ENCODE data around the gene SOX12.

Gene SOX12

DNA sequence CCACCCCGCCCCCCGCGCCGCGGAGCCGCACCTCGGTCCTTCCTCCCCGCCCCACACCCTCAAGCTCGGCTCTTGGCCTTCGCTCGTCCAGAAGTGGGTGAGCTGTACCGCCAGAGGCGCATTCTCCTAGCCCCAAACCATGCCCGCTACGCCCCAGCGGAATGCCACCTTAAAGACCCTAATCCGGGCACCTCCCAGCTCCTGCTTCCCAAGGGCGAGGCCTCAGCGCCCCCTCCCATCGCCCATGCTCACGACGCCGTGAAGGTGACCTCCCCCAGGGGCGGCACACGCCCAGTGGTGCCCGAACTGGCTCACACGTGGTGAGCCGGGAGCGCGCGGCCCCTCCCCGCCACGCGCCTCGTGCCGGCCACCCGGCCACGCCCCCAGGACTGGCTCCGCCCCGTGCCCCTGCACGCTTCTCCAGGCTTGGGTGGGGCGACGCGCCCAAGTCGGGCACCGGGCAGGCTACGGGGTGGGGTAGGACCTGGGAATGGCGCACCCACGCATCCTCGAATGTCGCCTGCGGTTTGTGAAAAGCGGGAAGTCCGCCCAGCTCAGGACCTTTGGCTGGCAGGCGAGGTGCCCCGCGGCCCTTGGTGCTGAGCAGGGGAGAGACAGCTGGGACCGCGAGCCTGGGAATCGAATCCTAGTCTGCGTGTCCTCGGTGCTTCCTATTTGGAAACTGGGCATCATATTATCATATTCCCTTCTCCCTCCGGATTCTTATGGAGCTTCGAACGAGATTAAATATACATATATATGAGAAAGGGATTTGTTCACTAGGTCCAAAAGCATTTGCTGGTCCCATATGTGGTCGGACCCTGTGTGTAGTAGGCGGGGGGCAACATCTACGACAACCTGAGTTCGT lies 941 bp upstream of the SOX12 start:
- Histone ChIP-seq H3K4me1 (ENCODE audit: control insufficient read depth, insufficient read depth, low read length) (peaks cover 19% of the 10 kb centered on the region), H3K9me3 (replicated peaks; ENCODE audit: low read length) (no peaks in the 10 kb centered on the region), H3K4me3 (ENCODE audit: low read length) (peak overlapping the region; percentile 81), H3K9ac (ENCODE audit: low read depth, low read length) (peak overlapping the region; percentile 79), H3K36me3 (ENCODE audit: insufficient read depth, low read length) (no peaks in the 10 kb centered on the region), H3K27me3 (ENCODE audit: control insufficient read depth, insufficient read depth, low read length) (no peaks in the 10 kb centered on the region), H3K4me2 (ENCODE audit: low read length) (peak overlapping the region; percentile 88)

DNA sequence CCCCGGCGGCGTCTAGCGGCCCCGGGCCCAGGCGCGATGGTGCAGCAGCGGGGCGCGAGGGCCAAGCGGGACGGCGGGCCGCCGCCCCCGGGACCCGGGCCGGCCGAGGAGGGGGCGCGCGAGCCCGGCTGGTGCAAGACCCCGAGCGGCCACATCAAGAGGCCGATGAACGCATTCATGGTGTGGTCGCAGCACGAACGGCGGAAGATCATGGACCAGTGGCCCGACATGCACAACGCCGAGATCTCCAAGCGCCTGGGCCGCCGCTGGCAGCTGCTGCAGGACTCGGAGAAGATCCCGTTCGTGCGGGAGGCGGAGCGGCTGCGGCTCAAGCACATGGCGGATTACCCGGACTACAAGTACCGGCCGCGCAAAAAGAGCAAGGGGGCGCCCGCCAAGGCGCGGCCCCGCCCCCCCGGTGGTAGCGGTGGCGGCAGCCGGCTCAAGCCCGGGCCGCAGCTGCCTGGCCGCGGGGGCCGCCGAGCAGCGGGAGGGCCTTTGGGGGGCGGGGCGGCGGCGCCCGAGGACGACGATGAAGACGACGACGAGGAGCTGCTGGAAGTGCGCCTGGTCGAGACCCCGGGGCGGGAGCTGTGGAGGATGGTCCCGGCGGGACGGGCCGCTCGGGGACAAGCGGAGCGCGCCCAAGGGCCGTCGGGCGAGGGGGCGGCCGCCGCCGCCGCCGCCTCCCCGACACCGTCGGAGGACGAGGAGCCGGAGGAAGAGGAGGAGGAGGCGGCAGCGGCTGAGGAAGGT lies 715 bp downstream of the SOX12 start:
- peak overlapping the region; percentile 81 for H3K4me3 ChIP-seq (ENCODE audit: low read length)
- peak overlapping the region; percentile 79 for H3K9ac ChIP-seq (ENCODE audit: low read depth, low read length)
- H3K36me3 ChIP-seq (ENCODE audit: insufficient read depth, low read length) = no peaks in the 10 kb centered on the region
- no peaks in the 10 kb centered on the region for H3K27me3 ChIP-seq (ENCODE audit: control insufficient read depth, insufficient read depth, low read length)
- H3K9me3 ChIP-seq (replicated peaks; ENCODE audit: low read length) = no peaks in the 10 kb centered on the region
- peaks cover 32% of the 10 kb centered on the region for H3K4me1 ChIP-seq (ENCODE audit: control insufficient read depth, insufficient read depth, low read length)
- H3K4me2 ChIP-seq (ENCODE audit: low read length) = peak overlapping the region; percentile 88

DNA sequence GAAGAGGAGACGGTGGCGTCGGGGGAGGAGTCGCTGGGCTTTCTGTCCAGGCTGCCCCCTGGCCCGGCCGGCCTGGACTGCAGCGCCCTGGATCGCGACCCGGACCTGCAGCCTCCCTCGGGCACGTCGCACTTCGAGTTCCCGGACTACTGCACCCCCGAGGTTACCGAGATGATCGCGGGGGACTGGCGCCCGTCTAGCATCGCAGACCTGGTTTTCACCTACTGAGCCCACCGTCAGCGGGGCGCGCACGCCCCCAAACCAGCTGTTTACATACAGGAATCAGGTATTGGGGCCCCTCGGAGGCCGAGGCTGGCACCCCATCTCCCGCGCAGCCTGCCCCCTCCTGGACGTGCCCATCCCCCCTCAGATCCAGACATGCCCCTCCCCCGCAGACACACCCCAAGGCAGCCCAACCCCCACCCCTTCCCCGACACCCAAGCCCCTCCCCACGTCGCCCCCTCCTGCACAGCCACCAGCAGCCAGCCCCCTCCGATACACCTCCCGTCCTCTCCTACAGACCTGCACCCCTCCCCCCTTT lies 1.4 kb downstream of the SOX12 start:
- Histone ChIP-seq H3K4me2 (ENCODE audit: low read length) (peak overlapping the region; percentile 88), H3K27me3 (ENCODE audit: control insufficient read depth, insufficient read depth, low read length) (no peaks in the 10 kb centered on the region), H3K4me3 (ENCODE audit: low read length) (peak overlapping the region; percentile 81), H3K9ac (ENCODE audit: low read depth, low read length) (peak overlapping the region; percentile 79), H3K4me1 (ENCODE audit: control insufficient read depth, insufficient read depth, low read length) (peaks cover 32% of the 10 kb centered on the region), H3K9me3 (replicated peaks; ENCODE audit: low read length) (no peaks in the 10 kb centered on the region), H3K36me3 (ENCODE audit: insufficient read depth, low read length) (no peaks in the 10 kb centered on the region)

DNA sequence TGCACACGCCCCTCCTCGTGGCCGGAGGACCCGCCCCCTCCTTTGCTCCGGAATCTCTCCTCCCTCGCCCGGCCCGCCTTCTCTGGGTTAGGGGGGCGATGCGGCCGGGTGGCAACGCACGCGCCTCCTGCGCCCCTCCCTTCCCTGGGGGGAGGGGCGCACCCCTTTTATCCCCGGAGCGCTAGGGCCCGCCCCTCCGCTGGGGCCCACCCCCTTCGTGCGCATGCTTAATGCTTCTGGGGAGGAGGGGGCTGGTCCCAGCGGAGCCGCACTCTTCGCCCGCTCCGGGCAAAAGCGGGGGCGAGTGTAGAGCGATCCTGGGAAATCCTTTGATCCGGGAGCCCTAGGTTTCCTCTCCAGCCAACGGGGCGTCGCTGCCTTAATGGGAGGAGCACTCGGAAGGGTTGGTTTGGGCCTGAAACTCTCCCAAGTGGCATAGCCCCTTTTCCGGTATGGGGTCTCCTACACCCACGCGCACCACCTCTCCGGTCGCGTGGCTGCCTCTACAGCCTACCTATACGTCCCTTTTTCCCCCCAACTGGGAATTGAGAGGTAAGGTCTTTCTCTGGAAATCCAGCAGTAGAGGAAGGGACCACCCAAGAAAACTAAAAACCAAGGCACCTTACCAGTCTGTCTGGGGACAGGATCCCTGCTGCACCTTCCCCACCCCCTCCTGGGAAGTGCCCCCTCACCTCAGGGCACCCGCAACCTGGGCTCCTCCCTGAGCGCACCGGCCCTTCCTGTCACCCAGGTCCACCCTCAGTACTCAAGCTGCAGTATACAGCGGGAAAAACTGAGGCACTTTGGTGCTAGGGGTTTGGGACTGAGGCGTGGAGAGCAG lies 2.1 kb downstream of the SOX12 start:
- peak overlapping the region; percentile 70 for H3K9ac ChIP-seq (ENCODE audit: low read depth, low read length)
- H3K4me3 ChIP-seq (ENCODE audit: low read length) = peak overlapping the region; percentile 81
- H3K9me3 ChIP-seq (replicated peaks; ENCODE audit: low read length) = no peaks in the 10 kb centered on the region
- no peaks in the 10 kb centered on the region for H3K36me3 ChIP-seq (ENCODE audit: insufficient read depth, low read length)
- H3K4me2 ChIP-seq (ENCODE audit: low read length) = peak overlapping the region; percentile 88
- H3K27me3 ChIP-seq (ENCODE audit: control insufficient read depth, insufficient read depth, low read length) = no peaks in the 10 kb centered on the region
- peaks cover 32% of the 10 kb centered on the region for H3K4me1 ChIP-seq (ENCODE audit: control insufficient read depth, insufficient read depth, low read length)

DNA sequence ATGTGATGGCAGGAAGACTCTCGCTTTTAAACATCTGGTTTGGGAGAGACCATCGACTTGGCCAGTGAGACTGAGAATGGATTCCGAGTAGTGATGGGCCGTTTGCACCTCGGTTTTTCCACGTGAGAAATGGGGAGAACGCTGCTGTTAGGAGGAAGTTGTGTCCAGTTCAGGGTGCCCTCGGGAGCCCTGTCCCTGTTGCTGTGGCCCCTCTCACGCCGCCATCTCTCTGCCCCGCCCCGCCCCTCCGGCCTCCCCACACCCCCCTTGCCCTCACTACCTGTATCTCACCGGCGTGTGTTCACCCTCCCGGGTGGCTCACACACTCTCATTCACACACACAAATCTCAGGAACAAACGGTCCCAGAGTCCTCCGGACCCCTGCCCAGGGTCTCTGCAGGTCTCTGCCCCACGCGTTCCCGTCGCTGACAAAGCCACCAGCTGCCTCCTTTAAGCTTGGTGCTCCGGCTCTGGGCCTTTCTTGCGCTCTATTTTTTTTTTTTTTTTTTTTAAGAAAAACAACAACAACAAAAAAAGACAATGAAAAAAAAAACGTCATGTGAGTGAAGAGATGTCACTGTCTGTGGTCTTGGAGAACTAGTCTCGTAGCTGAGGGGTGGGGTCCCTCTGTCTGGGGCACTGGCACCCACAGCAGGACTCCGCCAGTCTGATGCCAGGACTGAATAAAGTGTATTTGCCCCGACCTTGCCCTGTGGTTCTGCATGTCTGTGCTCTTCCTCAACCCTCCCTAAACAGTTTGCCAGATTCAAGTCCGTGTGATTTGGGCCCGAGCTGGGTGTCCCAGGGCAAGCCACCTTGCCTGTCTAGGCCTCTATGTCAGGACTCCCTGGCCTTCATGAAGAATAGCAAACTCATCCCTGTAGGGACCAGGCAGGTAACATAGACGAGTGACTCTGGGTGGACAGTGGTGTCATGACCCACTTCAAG lies 2.9 kb downstream of the SOX12 start:
- H3K9ac ChIP-seq (ENCODE audit: low read depth, low read length) = peak overlapping the region; percentile 70
- H3K9me3 ChIP-seq (replicated peaks; ENCODE audit: low read length) = no peaks in the 10 kb centered on the region
- H3K27me3 ChIP-seq (ENCODE audit: control insufficient read depth, insufficient read depth, low read length) = no peaks in the 10 kb centered on the region
- H3K4me3 ChIP-seq (ENCODE audit: low read length) = peak overlapping the region; percentile 81
- no peaks in the 10 kb centered on the region for H3K36me3 ChIP-seq (ENCODE audit: insufficient read depth, low read length)
- H3K4me1 ChIP-seq (ENCODE audit: control insufficient read depth, insufficient read depth, low read length) = peaks cover 32% of the 10 kb centered on the region
- H3K4me2 ChIP-seq (ENCODE audit: low read length) = peak overlapping the region; percentile 88

DNA sequence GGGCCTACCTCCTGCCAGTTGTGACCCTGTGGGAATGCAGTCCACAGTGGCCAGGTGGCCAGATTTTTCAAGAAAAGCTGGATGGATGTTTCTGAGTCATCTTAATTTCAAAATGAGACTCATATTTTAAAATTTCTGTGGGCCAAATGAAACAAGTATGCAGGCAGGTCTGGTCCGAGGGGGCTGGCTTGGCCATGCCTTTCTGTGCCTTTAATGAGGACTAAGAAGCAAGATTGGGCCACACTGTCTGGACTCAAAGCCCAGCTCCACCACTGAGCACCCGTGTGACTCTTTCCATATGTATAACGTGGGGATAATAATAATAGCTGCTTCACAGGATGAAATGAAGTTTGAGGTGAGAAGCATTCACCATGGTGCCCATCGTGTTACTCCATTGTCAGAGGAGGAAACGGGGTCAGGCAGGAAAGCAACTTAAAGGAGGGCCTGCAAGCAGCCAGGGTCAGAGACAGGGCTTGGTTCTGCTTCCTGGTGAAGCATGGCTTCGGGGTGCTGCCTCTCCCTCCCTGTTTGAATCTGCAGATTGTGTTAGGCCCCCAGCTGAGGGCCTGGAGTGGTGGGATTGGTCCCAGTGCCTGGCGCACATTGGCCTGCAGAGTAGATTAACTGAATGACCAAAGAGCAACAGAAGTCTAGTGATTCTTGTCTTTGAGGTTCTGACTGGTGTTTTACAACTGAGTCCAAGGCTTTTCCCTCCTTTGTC lies 3.8 kb downstream of the SOX12 start:
- peak overlapping the region; percentile 88 for H3K4me2 ChIP-seq (ENCODE audit: low read length)
- H3K9me3 ChIP-seq (replicated peaks; ENCODE audit: low read length) = no peaks in the 10 kb centered on the region
- H3K27me3 ChIP-seq (ENCODE audit: control insufficient read depth, insufficient read depth, low read length) = no peaks in the 10 kb centered on the region
- H3K4me3 ChIP-seq (ENCODE audit: low read length) = peak overlapping the region; percentile 28
- H3K36me3 ChIP-seq (ENCODE audit: insufficient read depth, low read length) = no peaks in the 10 kb centered on the region
- H3K4me1 ChIP-seq (ENCODE audit: control insufficient read depth, insufficient read depth, low read length) = peaks cover 29% of the 10 kb centered on the region
- H3K9ac ChIP-seq (ENCODE audit: low read depth, low read length) = no peak overlapping the region

DNA sequence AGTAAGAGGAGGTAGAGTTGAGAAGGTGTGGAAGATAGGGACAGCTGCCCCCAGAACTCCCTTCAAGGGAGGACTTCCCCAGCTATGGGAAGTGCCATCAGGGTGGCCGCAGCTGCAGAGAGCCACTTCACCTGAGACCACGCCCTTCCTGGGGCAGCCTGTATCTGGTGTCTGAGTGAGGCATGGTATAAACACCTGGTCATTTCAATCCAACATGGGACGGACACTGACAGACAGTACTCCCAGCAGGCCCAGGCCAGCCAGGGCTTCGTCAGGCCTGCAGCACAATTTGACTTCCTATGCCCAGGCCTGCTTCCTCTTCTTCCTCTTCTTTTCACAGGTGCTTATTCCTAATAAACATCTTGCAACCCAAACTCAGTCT lies 4.5 kb downstream of the SOX12 start:
- Histone ChIP-seq H3K9me3 (replicated peaks; ENCODE audit: low read length) (no peaks in the 10 kb centered on the region), H3K27me3 (ENCODE audit: control insufficient read depth, insufficient read depth, low read length) (no peaks in the 10 kb centered on the region), H3K36me3 (ENCODE audit: insufficient read depth, low read length) (no peaks in the 10 kb centered on the region), H3K4me3 (ENCODE audit: low read length) (no peak overlapping the region), H3K4me1 (ENCODE audit: control insufficient read depth, insufficient read depth, low read length) (peaks cover 29% of the 10 kb centered on the region), H3K9ac (ENCODE audit: low read depth, low read length) (no peak overlapping the region), H3K4me2 (ENCODE audit: low read length) (peak overlapping the region; percentile 24)

DNA sequence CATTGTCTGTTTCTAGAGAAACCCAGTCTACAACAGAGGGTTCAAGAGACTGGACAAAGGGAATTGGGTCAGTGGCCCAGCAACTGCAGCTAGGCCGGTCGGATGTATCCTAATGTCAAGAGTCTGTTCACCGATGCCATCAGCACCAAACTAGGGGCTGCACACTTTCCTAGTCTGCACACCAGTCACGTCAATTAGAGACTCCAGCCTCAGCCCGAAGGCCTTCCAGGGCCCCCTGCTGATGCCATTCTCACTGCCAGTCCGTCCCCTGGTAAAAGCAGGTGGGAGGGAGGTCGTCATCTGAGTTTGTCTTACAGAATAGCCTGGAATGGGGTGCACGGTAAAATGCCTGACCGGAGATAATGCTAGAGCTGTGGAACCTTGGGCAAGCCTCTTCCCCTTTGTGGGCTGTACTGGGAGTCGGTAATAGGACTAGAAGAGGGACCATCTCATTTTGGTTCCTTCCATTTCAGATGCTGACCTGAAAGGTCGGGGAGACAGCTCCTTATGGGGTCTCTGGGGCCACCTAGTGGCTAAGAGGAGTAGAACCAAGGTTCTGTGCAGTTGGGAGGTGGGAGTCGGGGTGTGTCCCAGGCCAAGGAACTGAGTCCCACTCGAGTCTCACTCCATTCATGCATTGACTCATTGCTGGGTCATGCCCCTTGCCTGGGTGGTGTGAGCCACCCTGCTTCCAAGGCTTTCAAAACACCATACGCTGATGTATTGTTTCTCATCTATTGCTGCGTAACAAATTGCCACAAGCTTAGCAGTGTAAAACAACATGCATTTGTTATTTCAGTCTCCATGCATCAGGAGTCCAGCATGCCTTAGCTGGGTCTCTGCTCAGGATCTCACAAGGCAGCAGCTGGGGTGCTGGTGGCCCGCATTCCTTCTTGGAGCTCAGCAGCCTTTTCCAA lies 5.1 kb downstream of the SOX12 start:
- no peak overlapping the region for H3K9ac ChIP-seq (ENCODE audit: low read depth, low read length)

DNA sequence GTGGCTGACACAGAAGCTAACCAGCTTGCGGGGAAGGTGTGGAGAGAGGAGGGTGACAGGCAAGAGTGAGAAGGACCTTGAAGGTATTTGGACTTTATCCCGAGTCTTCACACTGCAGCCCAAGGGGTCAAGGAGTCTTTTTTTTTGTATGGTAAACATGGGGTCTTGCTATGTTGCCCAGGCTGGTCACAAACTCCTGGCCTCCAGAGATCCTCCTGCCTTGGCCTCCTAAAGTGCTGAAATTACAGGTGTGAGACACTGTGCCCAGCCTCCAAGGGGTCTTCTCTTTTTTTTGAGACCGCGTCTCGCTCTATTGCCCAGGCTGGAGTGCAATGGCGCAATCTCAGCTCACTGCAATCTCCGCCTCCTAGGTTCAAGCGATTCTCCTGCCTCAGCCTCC lies 9.2 kb downstream of the SOX12 start:
- Histone ChIP-seq H3K4me1 (ENCODE audit: control insufficient read depth, insufficient read depth, low read length) (peaks cover 12% of the 10 kb centered on the region), H3K4me3 (ENCODE audit: low read length) (no peak overlapping the region), H3K36me3 (ENCODE audit: insufficient read depth, low read length) (no peaks in the 10 kb centered on the region), H3K9ac (ENCODE audit: low read depth, low read length) (no peak overlapping the region), H3K9me3 (replicated peaks; ENCODE audit: low read length) (no peaks in the 10 kb centered on the region), H3K27me3 (ENCODE audit: control insufficient read depth, insufficient read depth, low read length) (no peaks in the 10 kb centered on the region), H3K4me2 (ENCODE audit: low read length) (no peak overlapping the region)

More for the DNA sequence above, 5.1 kb downstream of the SOX12 start:
- peaks cover 29% of the 10 kb centered on the region for H3K4me1 ChIP-seq (ENCODE audit: control insufficient read depth, insufficient read depth, low read length)
- H3K4me3 ChIP-seq (ENCODE audit: low read length) = no peak overlapping the region
- H3K36me3 ChIP-seq (ENCODE audit: insufficient read depth, low read length) = no peaks in the 10 kb centered on the region
- H3K27me3 ChIP-seq (ENCODE audit: control insufficient read depth, insufficient read depth, low read length) = no peaks in the 10 kb centered on the region
- no peaks in the 10 kb centered on the region for H3K9me3 ChIP-seq (replicated peaks; ENCODE audit: low read length)
- peak overlapping the region; percentile 24 for H3K4me2 ChIP-seq (ENCODE audit: low read length)

All from skeletal muscle satellite cell (primary cell).